HL-60 (cell line): Measurements from ENCODE around the gene FTO.

Experiments used
- GABPA ChIP-seq: IDR thresholded peaks from 2 replicates; pipeline ENCODE4 v1.6.1; 2012; ENCODE audit warnings: low read depth
- POLR2AphosphoS5 ChIP-seq: IDR thresholded peaks from 2 replicates; pipeline ENCODE4 v1.6.1; 2012; ENCODE audit warnings: low read depth
- TF ChIP-seq, protein P1 (sequence below): IDR thresholded peaks from one replicate; pipeline ENCODE4 v1.5.1; 2011; ENCODE audit warnings: low read length, control low read depth, inconsistent platforms; ENCODE audit not compliant: insufficient read depth

DNA sequence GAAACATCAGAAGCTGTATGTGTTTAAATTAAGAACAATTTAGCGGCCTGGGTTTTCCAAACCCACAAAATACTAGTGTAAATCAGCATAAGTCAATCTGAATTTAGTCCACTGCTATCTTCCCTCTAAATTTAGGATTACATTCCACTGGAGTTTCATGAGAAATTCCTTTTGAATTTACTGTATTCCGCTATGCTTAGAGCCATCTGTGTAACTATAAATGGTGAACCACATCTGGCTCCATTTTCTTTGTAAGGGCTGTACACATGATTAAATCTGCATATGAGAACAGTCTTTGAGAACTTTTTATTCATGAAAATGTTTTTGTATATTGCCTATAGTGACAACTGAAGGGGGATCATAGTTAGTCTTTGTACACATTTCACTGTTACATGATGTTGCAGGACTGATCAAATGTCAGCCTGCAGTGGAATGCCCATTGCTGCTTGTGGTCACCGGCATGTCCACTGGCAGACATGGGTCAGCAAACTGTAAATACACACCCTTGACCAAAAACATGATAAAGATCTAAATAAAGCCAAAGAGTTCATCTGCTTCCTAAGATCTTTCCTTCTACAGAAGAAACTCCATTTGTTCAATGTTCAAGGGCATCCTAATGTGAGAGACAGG lies 37.1 kb upstream of the FTO start:
- TF ChIP-seq POLR2AphosphoS5 (no peak), GABPA (no peak)
- TF ChIP-seq, protein P1, sequence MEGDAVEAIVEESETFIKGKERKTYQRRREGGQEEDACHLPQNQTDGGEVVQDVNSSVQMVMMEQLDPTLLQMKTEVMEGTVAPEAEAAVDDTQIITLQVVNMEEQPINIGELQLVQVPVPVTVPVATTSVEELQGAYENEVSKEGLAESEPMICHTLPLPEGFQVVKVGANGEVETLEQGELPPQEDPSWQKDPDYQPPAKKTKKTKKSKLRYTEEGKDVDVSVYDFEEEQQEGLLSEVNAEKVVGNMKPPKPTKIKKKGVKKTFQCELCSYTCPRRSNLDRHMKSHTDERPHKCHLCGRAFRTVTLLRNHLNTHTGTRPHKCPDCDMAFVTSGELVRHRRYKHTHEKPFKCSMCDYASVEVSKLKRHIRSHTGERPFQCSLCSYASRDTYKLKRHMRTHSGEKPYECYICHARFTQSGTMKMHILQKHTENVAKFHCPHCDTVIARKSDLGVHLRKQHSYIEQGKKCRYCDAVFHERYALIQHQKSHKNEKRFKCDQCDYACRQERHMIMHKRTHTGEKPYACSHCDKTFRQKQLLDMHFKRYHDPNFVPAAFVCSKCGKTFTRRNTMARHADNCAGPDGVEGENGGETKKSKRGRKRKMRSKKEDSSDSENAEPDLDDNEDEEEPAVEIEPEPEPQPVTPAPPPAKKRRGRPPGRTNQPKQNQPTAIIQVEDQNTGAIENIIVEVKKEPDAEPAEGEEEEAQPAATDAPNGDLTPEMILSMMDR, result no peak
